Gastroesophageal sphincter (tissue), 4 donors: Measurements from ENCODE around the gene OLFM2. TPM values are rescaled to one million over a fixed set of nuclear protein-coding genes. Genes with fewer than 3 reads are reported as not detected.
A peak's percentile ranks its signal among the peaks of the same experiment; 100 is the strongest.

Source experiments
- ATAC-seq: fragments of 150-250 bp; one replicate; pipeline ENCODE4 v1.9.1; 2016; ENCODE audit warnings: mild to moderate bottlenecking, moderate library complexity
- H3K27ac ChIP-seq, 4 donors: fragments of 200-600 bp; sonication (generic) in 3 of 4; 1 replicate in 3 of 4; 2 replicates in 1 of 4; pipeline ENCODE4 v1.5.1; 2016 to 2019
- H3K27me3 ChIP-seq: fragments of 200-600 bp; sonication (generic); one replicate; pipeline ENCODE4 v1.5.1; 2019
- H3K36me3 ChIP-seq, 2 donors: fragments of 200-600 bp; sonication (generic); one replicate each; pipeline ENCODE4 v1.5.1; 2019; ENCODE audit warnings: control low read depth in 1 of 2
- H3K4me1 ChIP-seq, 3 donors: fragments of 200-600 bp; sonication (generic); 1 replicate in 2 of 3; 2 replicates in 1 of 3; pipeline ENCODE4 v1.5.1; 2016 to 2019; ENCODE audit warnings: control low read depth in 2 of 3
- H3K4me3 ChIP-seq, 2 donors: fragments of 200-600 bp; sonication (generic); one replicate each; pipeline ENCODE4 v1.5.1; 2019; ENCODE audit warnings: mild to moderate bottlenecking in 1 of 2, moderate library complexity in 1 of 2
- H3K9me3 ChIP-seq, 3 donors: fragments of 200-600 bp; sonication (generic); one replicate each; pipeline ENCODE4 v1.5.1; 2017 to 2019; ENCODE audit warnings: control low read depth in 2 of 3
- CTCF ChIP-seq, 4 experiments: fragments of 200-600 bp in 2 of 4; fragments of 450-650 bp in 2 of 4; sonication (generic) in 1 of 4; IDR thresholded peaks; one replicate each; pipeline ENCODE4 v1.5.1; 2017 to 2019; ENCODE audit warnings: antibody characterized with exemption in 4 of 4, mild to moderate bottlenecking in 2 of 4, moderate library complexity in 2 of 4
- EP300 ChIP-seq: sonication (generic); formaldehyde crosslinking; IDR thresholded peaks from one replicate; pipeline ENCODE4 v1.6.1; 2017; ENCODE audit warnings: antibody characterized with exemption, mild to moderate bottlenecking
- POLR2A ChIP-seq, 2 donors: fragments of 450-650 bp; IDR thresholded peaks; one replicate each; pipeline ENCODE4 v1.6.1; 2017; ENCODE audit warnings: antibody characterized with exemption in 2 of 2, mild to moderate bottlenecking in 2 of 2, moderate library complexity in 1 of 2
- POLR2AphosphoS5 ChIP-seq: sonication (generic); formaldehyde crosslinking; IDR thresholded peaks from one replicate; pipeline ENCODE4 v1.6.1; 2017; ENCODE audit warnings: antibody characterized with exemption
- WGBS, 2 donors: methylation state at CpG; one replicate each; pipeline ENCODE4 v1.1.5; 2018; ENCODE audit warnings: low coverage in 1 of 2; 5-methylcytosine and 5-hydroxymethylcytosine counted together
- total RNA-seq, 4 donors: library from RNA; depleted of rRNA; stranded (reverse); fragments of >200 nt; gene quantifications; one replicate each; pipeline ENCODE4 v1.1.0, GENCODE V29; 2016

Gene OLFM2
- total RNA-seq, 4 donors from 2014 or later, result 2.6 to 21.9 (median 8.5) TPM

GRCh38 chr19:9943744-9944143 lies 7.4 kb upstream of the OLFM2 start:
- H3K4me3 ChIP-seq, result no peak overlapping the region
- no peaks in the 10 kb centered on the region for H3K36me3 ChIP-seq
- no peak for ATAC-seq
- H3K27me3 ChIP-seq, result peaks cover 23% of the 10 kb centered on the region
- TF ChIP-seq POLR2A (IDR thresholded peaks at IDR 0.05) (no peak), EP300 (no peak), POLR2AphosphoS5 (no peak), CTCF (IDR thresholded peaks at IDR 0.05) (no peak)
- peaks cover 0 to 26% (median 8%) of the 10 kb centered on the region in 3 donors for H3K4me1 ChIP-seq
- peaks cover 0 to 12% (median 0%) of the 10 kb centered on the region in 3 donors for H3K9me3 ChIP-seq
- H3K27ac ChIP-seq, result no peak overlapping the region
- 73 to 100% methylated on average over 3 of the region's 6 CpGs for WGBS, 2 donors

- Histone ChIP-seq H3K27me3 (peaks cover 34% of the 10 kb centered on the region), H3K4me3 (no peak overlapping the region), H3K4me1 (peaks cover 0 to 29% (median 8%) of the 10 kb centered on the region in 3 donors), H3K9me3 (peaks cover 0 to 12% (median 0%) of the 10 kb centered on the region in 3 donors), H3K36me3 (no peaks in the 10 kb centered on the region), H3K27ac (no peak overlapping the region)
- TF ChIP-seq POLR2AphosphoS5, result no peak
- no peak for TF ChIP-seq EP300
- no peak for TF ChIP-seq CTCF (IDR thresholded peaks at IDR 0.05)
- no peak for TF ChIP-seq POLR2A (IDR thresholded peaks at IDR 0.05)
- WGBS, 2 donors, result 38 to 43% methylated on average over 1 of the region's 1 CpG
- ATAC-seq, result no peak
Observed at GRCh38 chr19:9941671-9942070, 5.4 kb upstream of the OLFM2 start.

- Histone ChIP-seq H3K9me3 (peaks cover 0 to 12% (median 0%) of the 10 kb centered on the region in 3 donors), H3K27ac (peak overlapping the region in 1 of 4 donors; percentile 7), H3K4me1 (peaks cover 0 to 29% (median 11%) of the 10 kb centered on the region in 3 donors), H3K27me3 (peaks cover 38% of the 10 kb centered on the region), H3K4me3 (no peak overlapping the region), H3K36me3 (no peaks in the 10 kb centered on the region)
- 60% methylated on average over 1 of the region's 1 CpG; no CpG with 5 or more reads in 1 of the 2 donors for WGBS, 2 donors
- ATAC-seq, result peak; percentile 36
- no peak for TF ChIP-seq POLR2AphosphoS5
- no peak for TF ChIP-seq EP300
- no peak for TF ChIP-seq POLR2A (IDR thresholded peaks at IDR 0.05)
- no peak for TF ChIP-seq CTCF (IDR thresholded peaks at IDR 0.05)
Observed at GRCh38 chr19:9941231-9941630, 4.9 kb upstream of the OLFM2 start.

GRCh38 chr19:9940778-9941177 lies 4.5 kb upstream of the OLFM2 start:
- peaks cover 0 to 12% (median 0%) of the 10 kb centered on the region in 3 donors for H3K9me3 ChIP-seq
- H3K27ac ChIP-seq, result peak overlapping the region in 1 of 4 donors; percentile 7
- ATAC-seq, result no peak
- 87% methylated on average over 2 of the region's 2 CpGs; no CpG with 5 or more reads in 1 of the 2 donors for WGBS, 2 donors
- H3K4me1 ChIP-seq, result peaks cover 0 to 29% (median 12%) of the 10 kb centered on the region in 3 donors
- peaks cover 43% of the 10 kb centered on the region for H3K27me3 ChIP-seq
- H3K36me3 ChIP-seq, result no peaks in the 10 kb centered on the region
- no peak overlapping the region for H3K4me3 ChIP-seq
- TF ChIP-seq CTCF (IDR thresholded peaks at IDR 0.05), result no peak
- TF ChIP-seq POLR2A (IDR thresholded peaks at IDR 0.05), result no peak
- TF ChIP-seq POLR2AphosphoS5, result no peak

GRCh38 chr19:9939301-9939913 lies 3.1 kb upstream of the OLFM2 start:
- Histone ChIP-seq H3K27me3 (peaks cover 56% of the 10 kb centered on the region), H3K9me3 (peaks cover 0 to 12% (median 0%) of the 10 kb centered on the region in 3 donors), H3K27ac (no peak overlapping the region), H3K4me3 (no peak overlapping the region), H3K36me3 (no peaks in the 10 kb centered on the region), H3K4me1 (peaks cover 0 to 29% (median 11%) of the 10 kb centered on the region in 3 donors)
- no peak for ATAC-seq
- no peak for TF ChIP-seq EP300
- no peak for TF ChIP-seq POLR2A (IDR thresholded peaks at IDR 0.05)
- TF ChIP-seq CTCF (IDR thresholded peaks at IDR 0.05), result no peak
- 31 to 46% methylated on average over 2 to 3 of the region's 3 CpGs for WGBS, 2 donors
